GM10847 (cell line): ENCODE results near the gene LRRC61.

Source experiments
- POLR2A ChIP-seq: IDR thresholded peaks from 2 replicates; pipeline ENCODE4 v1.6.1; 2011; ENCODE audit not compliant: insufficient read length; ENCODE audit errors: extremely low read depth

Gene LRRC61

DNA sequence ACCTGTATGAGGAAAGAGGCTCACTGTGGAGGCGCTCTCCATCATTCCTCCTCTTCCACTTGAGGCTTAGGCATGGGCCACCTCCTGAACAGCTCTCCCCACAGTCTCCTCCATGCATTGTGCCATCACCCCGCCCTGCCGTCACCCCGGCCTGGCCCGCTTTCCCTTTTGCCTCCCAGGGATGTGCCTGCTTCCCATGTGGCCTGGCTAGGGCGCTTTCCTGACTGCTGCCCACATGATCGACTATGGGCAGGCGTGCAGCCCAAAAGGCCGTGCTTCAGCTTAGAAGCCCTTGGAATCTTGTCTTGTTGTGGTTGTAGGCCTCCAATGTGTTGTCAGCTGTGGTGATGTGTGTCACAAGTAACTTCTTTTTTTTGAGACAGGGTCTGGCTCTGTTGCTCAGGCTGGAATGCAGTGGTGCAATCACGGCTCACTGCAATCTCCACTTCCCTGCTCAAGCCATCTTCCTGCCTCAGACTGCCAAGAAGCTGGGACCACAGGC lies 2.0 kb downstream of the LRRC61 start:
- TF ChIP-seq POLR2A, result no peak

- no peak for TF ChIP-seq POLR2A
These were observed 2.7 kb downstream of the LRRC61 start for GRCh38 chr7:150325901-150326300.

DNA sequence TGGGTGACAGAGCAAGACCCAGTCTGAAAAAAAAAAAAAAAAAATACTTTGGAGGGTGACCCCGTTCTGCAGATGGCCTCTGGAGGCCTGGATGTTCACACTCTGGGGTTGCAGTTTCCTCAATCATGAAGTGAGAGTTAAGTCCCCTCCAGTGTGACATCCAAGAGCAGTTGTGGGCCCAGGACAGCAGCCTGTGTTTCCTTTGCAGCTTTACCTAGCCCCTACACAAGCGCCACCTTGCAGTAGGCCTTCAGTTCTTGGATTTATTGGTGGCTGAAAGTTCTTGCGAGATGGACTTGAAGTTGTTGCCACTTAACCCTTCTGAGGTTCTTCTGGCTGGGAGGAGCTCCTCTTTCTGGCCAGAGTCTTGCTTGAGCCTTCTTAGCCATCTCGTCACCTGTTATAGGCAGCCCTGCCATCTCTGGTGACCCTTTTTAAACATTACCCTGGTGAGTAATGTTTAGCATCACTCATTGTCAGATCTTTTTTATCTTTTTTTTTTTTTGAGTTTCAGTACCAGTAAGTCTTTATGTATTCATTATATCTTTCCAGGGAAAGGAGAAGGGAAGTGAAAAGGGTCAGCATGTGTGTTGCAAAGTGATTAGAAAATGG lies 3.6 kb downstream of the LRRC61 start:
- no peak for TF ChIP-seq POLR2A

DNA sequence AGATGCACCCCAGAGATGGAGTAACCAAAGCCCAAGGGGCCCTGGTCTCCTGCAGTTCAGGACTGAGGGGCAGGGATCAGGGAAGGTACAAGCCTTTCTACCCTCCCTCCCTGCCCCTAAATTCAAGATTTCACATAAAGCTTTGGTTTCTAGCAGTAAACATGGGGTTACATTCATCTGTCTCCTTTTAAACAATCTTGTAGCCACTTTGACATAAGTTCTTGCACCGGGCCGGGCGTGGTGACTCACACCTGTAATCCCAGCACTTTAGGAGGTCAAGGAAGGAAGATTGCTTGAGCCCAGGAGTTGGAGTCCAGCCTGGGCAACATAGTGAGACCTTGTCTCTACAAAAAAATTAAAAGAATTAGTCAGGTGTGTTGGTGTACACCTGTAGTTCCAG lies 4.2 kb downstream of the LRRC61 start:
- TF ChIP-seq POLR2A, result no peak

- no peak for TF ChIP-seq POLR2A
These were observed 6.4 kb downstream of the LRRC61 start for GRCh38 chr7:150329331-150330120.

GRCh38 chr7:150330211-150330885 lies 7.2 kb downstream of the LRRC61 start:
- no peak for TF ChIP-seq POLR2A

DNA sequence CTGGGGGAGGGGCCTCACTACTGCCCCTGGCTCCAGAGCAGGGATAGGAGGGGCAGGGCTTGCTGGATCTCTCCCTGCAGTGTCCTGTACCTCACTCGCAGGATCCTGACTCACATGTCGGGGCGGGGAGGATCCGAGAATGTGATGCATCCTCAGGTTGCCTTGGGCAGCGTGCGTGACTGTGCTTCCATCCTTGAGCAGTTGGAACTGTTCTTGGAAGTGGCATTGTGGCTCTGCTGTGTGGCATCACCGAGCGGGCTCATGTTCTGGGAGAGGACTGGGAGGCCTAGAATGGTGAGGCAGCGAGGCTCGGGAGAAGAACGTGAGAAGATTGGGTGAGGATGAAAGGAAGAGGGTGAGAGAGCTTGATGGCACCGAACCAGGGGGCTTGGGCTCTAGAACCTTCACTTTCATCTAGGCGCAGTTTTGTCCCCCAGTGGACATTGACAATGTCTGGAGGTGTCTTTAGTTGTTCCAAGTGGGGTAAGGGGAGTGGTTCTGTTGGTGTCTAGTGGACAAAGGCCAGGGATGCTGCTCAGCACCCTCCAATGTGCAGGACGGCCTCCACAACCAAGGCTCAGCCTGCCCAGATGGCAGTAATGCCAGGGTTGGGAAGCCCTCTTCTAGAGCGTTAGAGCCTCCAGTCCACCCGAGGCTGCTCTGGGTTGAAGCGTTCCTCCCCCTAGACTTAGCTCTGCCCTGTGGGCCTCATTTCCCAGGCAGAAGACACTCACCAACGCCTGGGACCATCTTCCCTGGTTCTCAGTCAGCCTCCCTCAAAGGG lies 9.9 kb downstream of the LRRC61 start:
- TF ChIP-seq POLR2A, result no peak

- TF ChIP-seq POLR2A, result no peak
These were observed 10.5 kb downstream of the LRRC61 start for GRCh38 chr7:150333659-150334058.

- TF ChIP-seq POLR2A, result no peak
These were observed 11.0 kb downstream of the LRRC61 start for GRCh38 chr7:150334108-150334507.

DNA sequence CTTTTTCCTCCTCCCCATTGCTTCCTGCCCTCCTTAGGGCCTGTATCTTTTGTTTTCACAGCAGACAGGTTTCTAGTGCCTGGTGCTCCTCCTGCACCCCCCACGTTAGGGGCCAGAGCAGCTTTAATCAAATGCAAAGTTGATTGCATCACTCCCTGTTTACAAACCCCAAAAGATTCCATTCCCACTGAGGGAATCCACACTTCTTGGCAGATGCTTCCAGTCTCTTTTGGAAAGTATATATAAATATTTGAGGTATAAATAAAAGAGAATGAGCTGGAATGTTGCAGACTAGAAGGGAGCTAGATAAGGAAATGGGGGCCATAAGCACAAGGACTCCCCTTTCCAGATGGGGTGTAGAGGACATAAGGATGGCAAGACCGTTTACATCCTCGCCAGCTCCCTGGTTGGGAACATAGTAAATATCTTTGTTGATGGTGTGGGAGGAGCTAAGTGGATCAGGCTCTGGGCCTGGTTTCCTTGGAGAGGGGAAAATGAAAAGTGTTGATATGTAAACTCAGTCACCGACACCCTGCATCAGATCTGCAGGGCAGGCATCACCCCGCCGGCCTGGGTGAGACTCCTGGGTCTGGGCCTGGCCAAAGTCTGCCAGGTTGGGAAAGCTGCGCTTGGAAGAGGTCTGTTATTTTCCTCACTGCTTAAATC lies 12.1 kb downstream of the LRRC61 start:
- TF ChIP-seq POLR2A, result no peak

- TF ChIP-seq POLR2A, result no peak
These were observed 12.6 kb downstream of the LRRC61 start for GRCh38 chr7:150335774-150336112.

GRCh38 chr7:150336746-150337145 lies 13.6 kb downstream of the LRRC61 start:
- no peak for TF ChIP-seq POLR2A

DNA sequence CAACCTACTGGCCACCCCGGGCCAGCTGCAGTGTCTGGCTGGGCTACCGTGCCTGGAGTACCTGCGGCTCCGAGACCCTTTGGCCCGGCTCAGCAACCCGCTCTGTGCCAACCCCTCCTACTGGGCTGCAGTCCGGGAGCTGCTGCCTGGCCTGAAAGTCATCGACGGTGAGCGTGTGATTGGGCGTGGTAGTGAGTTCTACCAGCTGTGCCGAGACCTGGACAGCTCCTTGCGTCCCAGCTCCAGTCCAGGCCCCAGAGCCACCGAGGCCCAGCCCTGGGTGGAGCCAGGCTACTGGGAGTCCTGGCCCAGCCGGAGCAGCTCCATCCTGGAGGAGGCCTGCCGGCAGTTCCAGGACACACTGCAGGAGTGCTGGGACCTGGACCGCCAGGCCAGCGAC lies 14.0 kb downstream of the LRRC61 start:
- no peak for TF ChIP-seq POLR2A

DNA sequence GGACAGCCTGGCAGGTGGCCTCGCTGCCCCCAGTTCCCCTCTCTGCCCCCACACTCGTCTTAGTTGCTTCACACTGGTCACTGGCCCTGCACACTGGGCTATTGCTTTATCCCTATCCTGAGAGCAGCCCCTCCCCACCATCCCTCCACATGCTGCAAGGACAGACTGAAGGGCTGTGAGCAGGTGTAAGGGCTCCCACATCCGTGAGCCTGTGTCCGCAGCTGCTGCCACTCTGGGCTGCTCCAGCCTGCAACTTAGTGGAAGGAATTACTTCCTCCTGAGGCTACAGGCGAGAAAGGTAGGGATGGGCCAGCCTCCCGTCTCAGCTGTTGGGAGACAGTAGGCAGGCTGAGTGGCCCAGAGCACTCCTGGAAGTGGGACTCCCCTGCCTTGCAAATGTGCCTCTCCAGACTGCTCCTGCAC lies 14.5 kb downstream of the LRRC61 start:
- no peak for TF ChIP-seq POLR2A
